ENCODE results near the gene NPDC1.
"Not testable (repeated sequence)": the region's sequence is repeated elsewhere in the genome, so short reads cannot be mapped to it uniquely, and the experiment has no call there.

Gene NPDC1

GRCh38 chr9:137008312-137008711 lies 37.7 kb downstream of the NPDC1 start:
- TF ChIP-seq CTCF (IDR thresholded peaks at IDR 0.05), result no peak
- Histone ChIP-seq H3K27me3 (ENCODE audit: control insufficient read depth, insufficient read depth, low read length) (no peaks in the 10 kb centered on the region), H3K4me3 (ENCODE audit: low read depth, low read length) (no peak overlapping the region), H3K4me2 (ENCODE audit: low read length) (no peak overlapping the region), H2AFZ (no peak overlapping the region), H3K79me2 (no peaks in the 10 kb centered on the region), H3K9me3 (ENCODE audit: control insufficient read depth, low read length) (no peaks in the 10 kb centered on the region), H3K27ac (no peak overlapping the region), H3K9ac (no peak overlapping the region), H3K36me3 (ENCODE audit: control insufficient read depth, insufficient read depth, low read length) (no peaks in the 10 kb centered on the region), H3K4me1 (no peaks in the 10 kb centered on the region)

DNA sequence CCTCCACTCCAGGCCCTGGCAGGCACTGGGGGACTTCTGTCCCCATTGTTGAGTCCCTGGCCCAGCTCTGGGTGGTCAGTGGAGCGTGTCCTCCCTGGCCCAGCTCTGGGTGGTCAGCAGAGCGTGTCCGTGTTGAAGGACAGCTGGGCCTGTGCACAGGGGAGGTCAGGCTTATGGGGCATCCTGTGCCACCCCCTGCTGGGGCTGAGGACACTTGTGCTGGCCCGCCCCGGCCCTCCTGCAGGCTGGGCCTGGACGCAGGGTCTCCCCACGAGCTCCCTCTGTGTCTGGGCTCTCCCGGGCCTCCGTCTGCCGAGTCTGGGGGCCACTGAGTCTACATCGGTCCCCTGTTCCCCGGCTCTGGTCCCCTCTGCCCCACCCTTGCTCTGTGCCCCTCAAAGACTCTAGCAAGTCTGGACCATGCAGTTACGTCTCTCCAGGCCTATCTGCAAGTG lies 38.1 kb downstream of the NPDC1 start:
- Histone ChIP-seq H3K4me2 (ENCODE audit: low read length) (no peak overlapping the region), H3K4me3 (ENCODE audit: low read depth, low read length) (no peak overlapping the region), H3K27ac (no peak overlapping the region), H3K36me3 (ENCODE audit: control insufficient read depth, insufficient read depth, low read length) (no peaks in the 10 kb centered on the region), H2AFZ (no peak overlapping the region), H3K9me3 (ENCODE audit: control insufficient read depth, low read length) (no peaks in the 10 kb centered on the region), H3K79me2 (no peaks in the 10 kb centered on the region), H3K9ac (no peak overlapping the region), H3K4me1 (no peaks in the 10 kb centered on the region), H3K27me3 (ENCODE audit: control insufficient read depth, insufficient read depth, low read length) (no peaks in the 10 kb centered on the region)
- no peak for TF ChIP-seq CTCF (IDR thresholded peaks at IDR 0.05)

DNA sequence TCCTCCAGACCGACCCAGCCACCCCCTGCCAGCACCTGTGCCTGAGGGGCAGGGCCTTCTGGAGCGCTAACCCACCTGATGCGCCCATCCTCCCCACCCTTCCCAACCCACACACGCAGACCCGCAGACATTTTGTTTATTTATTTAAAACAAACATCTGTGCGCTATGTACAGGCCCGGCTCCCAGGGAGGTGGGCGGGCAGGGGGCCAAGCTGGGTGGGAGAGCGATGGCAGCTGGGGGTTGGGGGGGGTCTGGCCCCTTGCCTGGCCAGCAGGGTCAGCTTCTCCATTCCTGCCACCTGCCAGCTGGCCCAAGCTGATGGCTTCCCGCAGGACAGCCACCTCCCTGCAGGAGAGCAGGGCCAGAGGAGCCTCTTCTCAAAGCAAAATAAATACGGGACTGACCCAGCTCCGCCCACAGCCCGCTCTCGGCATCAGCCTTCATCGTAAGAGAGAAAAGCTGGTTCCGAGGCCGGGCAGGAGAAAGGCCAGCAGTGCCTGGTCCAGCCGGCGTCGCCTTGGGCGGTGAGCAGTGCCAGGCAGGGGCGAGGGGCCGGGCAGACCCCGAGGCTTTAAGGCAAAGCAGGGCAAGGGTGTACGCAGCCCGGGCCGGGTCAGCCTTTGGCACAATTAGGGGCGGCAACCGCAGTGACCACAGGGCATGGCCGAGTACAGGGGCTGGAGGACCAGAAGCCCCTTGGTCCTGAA lies 38.7 kb downstream of the NPDC1 start:
- Histone ChIP-seq H3K27me3 (ENCODE audit: control insufficient read depth, insufficient read depth, low read length) (no peaks in the 10 kb centered on the region), H3K4me3 (ENCODE audit: low read depth, low read length) (no peak overlapping the region), H3K9ac (no peak overlapping the region), H3K79me2 (no peaks in the 10 kb centered on the region), H2AFZ (no peak overlapping the region), H3K27ac (no peak overlapping the region), H3K36me3 (ENCODE audit: control insufficient read depth, insufficient read depth, low read length) (no peaks in the 10 kb centered on the region), H3K4me1 (no peaks in the 10 kb centered on the region), H3K9me3 (ENCODE audit: control insufficient read depth, low read length) (no peaks in the 10 kb centered on the region), H3K4me2 (ENCODE audit: low read length) (no peak overlapping the region)
- TF ChIP-seq CTCF (IDR thresholded peaks at IDR 0.05), result no peak

- no peaks in the 10 kb centered on the region for H3K9me3 ChIP-seq (ENCODE audit: control insufficient read depth, low read length)
- H2AFZ ChIP-seq, result no peak overlapping the region
- H3K4me1 ChIP-seq, result no peaks in the 10 kb centered on the region
- no peak overlapping the region for H3K4me2 ChIP-seq (ENCODE audit: low read length)
- no peak overlapping the region for H3K27ac ChIP-seq
- no peaks in the 10 kb centered on the region for H3K79me2 ChIP-seq
- TF ChIP-seq CTCF (IDR thresholded peaks at IDR 0.05), result no peak
- H3K36me3 ChIP-seq (ENCODE audit: control insufficient read depth, insufficient read depth, low read length), result no peaks in the 10 kb centered on the region
- no peak overlapping the region for H3K4me3 ChIP-seq (ENCODE audit: low read depth, low read length)
- H3K27me3 ChIP-seq (ENCODE audit: control insufficient read depth, insufficient read depth, low read length), result no peaks in the 10 kb centered on the region
- no peak overlapping the region for H3K9ac ChIP-seq
Measured at GRCh38 chr9:137006116-137007003, 39.6 kb downstream of the NPDC1 start.

- H3K4me2 ChIP-seq (ENCODE audit: low read length); H3K9me3 ChIP-seq (ENCODE audit: control insufficient read depth, low read length); H3K4me1 ChIP-seq; H3K36me3 ChIP-seq (ENCODE audit: control insufficient read depth, insufficient read depth, low read length); H3K79me2 ChIP-seq; H3K4me3 ChIP-seq (ENCODE audit: low read depth, low read length); H3K27ac ChIP-seq; H3K27me3 ChIP-seq (ENCODE audit: control insufficient read depth, insufficient read depth, low read length); H3K9ac ChIP-seq; H2AFZ ChIP-seq: not testable (repeated sequence)
Measured at GRCh38 chr9:137004285-137004684, 41.7 kb downstream of the NPDC1 start.
